SK-MEL-5 (cell line): ENCODE data around the gene MOB1B. TPM values are rescaled to one million over a fixed set of nuclear protein-coding genes. Genes with fewer than 3 reads are reported as not detected.

Source experiments
- DNase-seq: peaks from one replicate; pipeline ENCODE4 v3.0.0-alpha.2; 2016; ENCODE audit warnings: low read depth, low spot score
- in situ Hi-C: cut with HindIII; loops from 2 replicates; pipeline ENCODE4 v1.10.0; 2016; ENCODE audit warnings: low sequenced_read_pairs, high pct_unique_total_duplicates, low pct_unique_long_range_greater_than_20kb
- total RNA-seq: library from RNA; depleted of rRNA; stranded (reverse); fragments of >200 nt; shearing (Covaris generic); gene quantifications from 2 replicates; pipeline ENCODE4 v1.2.3, GENCODE V29; 2014

Gene MOB1B
- total RNA-seq, 1 experiment from 2014 or later: 23.3 TPM

DNA sequence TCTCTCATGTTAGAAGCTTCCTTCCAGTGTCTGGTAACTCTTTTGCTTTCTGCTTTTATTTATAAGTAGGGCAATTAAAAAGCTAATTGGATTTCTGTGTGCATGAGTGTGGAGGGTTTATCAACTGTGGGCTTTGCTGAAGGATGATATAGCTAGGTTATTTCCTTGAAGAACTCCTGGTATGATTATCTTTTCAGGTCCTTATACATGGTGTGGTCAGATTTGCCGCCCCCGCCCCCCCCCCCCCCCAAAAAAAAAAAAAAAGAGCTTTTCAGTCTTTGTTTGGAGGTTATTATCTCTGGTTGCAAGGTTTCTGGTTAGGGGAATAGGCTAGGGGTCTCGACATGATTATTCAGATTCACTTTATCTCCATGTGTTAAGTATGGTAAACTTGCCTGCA lies 35.9 kb downstream of the MOB1B start:
- DNase-seq: no peak
- in situ Hi-C loops: no loop called here

GRCh38 chr4:70940134-70940533 lies 38.0 kb downstream of the MOB1B start:
- in situ Hi-C loops: no loop called here

GRCh38 chr4:70943114-70943513 lies 40.9 kb downstream of the MOB1B start:
- in situ Hi-C loops: no loop called here
- no peak for DNase-seq

More at GRCh38 chr4:70940134-70940533, 38.0 kb downstream of the MOB1B start:
- no peak for DNase-seq

DNA sequence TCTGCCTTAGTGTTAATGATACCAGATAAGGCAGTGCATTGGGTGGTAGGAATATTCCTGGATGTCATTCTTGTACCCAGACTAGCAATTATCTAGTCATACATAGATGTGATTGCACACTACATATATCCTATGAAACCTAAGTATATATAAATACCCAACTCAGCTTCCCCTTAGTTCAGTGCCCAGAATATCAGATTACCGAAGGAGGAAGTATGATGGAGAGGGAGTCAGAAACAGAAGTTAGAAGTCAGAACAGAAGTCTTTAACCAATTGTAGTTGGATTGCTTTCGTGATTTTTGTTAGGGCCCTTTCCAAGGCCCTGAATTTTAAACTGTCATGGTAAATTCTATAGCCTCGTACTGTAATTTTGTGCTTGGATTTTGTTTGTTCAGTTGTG lies 42.9 kb downstream of the MOB1B start:
- in situ Hi-C loops: no loop called here

GRCh38 chr4:70945452-70946055 lies 43.4 kb downstream of the MOB1B start:
- in situ Hi-C loops: no loop called here
- no peak for DNase-seq

More for the DNA sequence above, 42.9 kb downstream of the MOB1B start:
- no peak for DNase-seq

DNA sequence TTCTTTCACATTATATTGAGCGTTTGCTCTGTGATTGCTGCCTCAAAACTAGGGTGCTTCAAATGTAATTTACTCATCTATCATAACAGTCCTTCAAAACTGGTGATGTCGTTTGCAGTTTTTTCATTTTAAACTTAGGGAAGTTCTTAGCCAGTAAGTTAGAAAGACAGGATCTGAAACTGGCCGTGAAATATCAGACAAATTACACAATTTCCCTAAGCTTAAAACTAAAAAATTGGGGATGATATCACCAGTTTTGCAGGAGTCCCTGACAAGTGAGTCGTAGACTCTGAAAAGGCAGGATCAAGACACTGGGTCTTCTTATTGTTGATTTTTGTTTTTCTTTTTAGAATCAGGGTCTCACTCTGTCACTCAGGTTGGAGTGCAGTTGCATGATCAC lies 44.8 kb downstream of the MOB1B start:
- DNase-seq: no peak
- in situ Hi-C loops: no loop called here

- in situ Hi-C loops: no loop called here
Observed at GRCh38 chr4:70948665-70949260, 46.6 kb downstream of the MOB1B start.

DNA sequence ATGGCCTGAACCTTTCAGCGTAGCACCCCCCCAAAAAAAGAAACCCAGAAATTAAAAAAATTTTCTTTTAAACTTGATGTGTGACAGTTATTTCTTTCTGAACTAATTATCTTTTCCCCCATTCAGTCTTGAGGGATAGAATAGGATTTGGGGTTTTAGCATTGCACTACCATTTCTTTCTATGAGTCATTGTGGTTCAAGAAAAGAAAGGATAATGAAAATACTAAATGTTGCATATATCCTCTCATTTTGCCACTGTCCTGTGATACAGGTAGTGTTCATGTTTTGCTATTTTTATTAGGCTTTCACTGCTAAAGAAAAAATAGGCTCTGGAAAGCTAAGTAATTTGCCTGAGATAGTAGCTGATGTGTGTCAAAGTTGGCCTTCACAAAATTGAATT lies 51.9 kb downstream of the MOB1B start:
- in situ Hi-C loops: no loop called here
- DNase-seq: no peak

More at GRCh38 chr4:70948665-70949260, 46.6 kb downstream of the MOB1B start:
- DNase-seq: peak; percentile 44

GRCh38 chr4:70956549-70957210 lies 54.5 kb downstream of the MOB1B start:
- in situ Hi-C loops: no loop called here
- DNase-seq: no peak

GRCh38 chr4:70958681-70959080 lies 56.5 kb downstream of the MOB1B start:
- peak; percentile 53 for DNase-seq
- in situ Hi-C loops: no loop called here

GRCh38 chr4:70969076-70969475 lies 66.9 kb downstream of the MOB1B start:
- in situ Hi-C loops: no loop called here
- DNase-seq: no peak

- DNase-seq: no peak
- in situ Hi-C loops: no loop called here
Observed at GRCh38 chr4:70976252-70976651, 74.1 kb downstream of the MOB1B start.

GRCh38 chr4:70979445-70980008 lies 77.4 kb downstream of the MOB1B start:
- in situ Hi-C loops: no loop called here
- no peak for DNase-seq

DNA sequence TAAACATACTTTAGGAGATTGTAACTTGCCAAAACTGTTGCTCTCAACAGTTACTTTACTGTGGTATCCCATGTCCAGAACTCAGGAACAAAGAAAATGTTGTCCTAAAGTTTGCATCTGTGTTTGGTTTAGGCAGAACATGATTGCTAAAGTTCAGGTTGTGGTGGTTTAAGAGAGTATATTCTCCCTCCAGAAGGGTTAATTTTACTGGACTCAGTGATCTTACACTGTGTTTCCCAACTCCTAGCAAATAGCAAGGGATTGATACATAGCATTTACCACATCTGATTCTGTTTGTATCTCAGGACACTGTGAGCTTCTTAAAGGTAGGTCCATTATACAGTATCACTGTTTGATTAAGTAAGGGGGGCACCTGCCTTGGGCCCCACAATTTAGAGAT lies 78.0 kb downstream of the MOB1B start:
- in situ Hi-C loops: no loop called here

DNA sequence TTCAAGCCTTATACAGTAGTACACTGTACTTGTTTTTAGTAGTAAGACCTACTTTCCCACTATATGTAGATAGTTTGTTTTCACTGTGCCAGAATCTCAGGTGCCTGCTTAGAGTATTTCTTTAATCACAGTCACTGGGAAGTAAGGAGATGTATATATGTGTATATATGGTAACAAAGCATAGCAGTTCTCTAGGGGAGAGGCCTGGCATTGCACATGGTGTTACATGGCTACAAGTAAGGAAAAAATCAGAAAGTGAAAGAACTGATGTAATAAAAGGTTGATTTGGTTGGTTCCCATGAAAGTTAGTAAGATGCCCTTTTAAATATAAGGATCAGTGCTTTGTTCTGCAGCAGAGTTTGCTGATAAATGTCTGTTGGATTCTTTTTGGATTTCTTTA lies 81.9 kb downstream of the MOB1B start:
- no peak for DNase-seq
- in situ Hi-C loops: no loop called here

More for the DNA sequence above, 78.0 kb downstream of the MOB1B start:
- DNase-seq: no peak

DNA sequence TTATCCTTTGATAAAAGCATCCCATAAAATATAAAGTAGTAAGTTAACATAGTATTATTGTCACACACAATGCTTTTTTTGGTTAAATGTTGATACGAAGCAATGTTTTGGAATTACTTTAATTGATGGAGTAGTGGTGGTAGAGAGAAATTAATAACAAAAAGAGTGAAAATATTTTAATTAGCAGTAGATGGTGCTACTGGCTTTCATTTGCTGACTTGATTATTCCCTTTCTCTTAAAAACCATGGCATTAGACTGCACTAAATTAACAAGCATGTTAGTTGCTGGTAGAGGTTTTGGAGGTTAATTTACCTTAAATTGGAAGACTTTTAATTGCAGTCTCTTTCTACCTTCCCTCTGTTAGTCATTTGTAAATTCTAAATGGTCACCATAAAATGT lies 82.4 kb downstream of the MOB1B start:
- in situ Hi-C loops: no loop called here
- no peak for DNase-seq

DNA sequence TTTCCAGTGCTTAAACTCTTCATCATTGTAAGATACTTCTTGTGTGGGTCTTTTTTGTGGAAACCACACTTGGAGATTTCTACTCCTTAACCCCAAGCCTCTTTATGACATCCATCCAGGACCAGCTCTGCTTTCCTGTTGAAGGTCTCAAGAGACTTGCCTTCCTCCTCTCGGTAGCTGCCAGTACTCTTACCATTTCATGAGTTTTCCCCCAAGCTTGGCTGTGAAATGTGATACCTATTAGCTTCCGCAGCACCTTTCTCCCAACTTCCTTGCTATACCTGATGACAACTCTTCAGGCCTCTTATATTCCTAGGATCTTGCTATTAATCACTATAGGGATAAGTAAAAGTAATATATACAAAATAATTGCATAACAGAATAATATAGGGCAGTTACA lies 89.4 kb downstream of the MOB1B start:
- no peak for DNase-seq
- in situ Hi-C loops: no loop called here

- in situ Hi-C loops: no loop called here
- DNase-seq: peak; percentile 22
Observed at GRCh38 chr4:70992391-70992881, 90.3 kb downstream of the MOB1B start.
